Measurements from ENCODE around the gene SGMS2. TPM values are rescaled to one million over a fixed set of nuclear protein-coding genes. Genes with fewer than 3 reads are reported as not detected.

SGMS2 gene
- total and polyA plus RNA-seq, 12 donors, result 2.3 to 36.9 (median 25.2) TPM

DNA sequence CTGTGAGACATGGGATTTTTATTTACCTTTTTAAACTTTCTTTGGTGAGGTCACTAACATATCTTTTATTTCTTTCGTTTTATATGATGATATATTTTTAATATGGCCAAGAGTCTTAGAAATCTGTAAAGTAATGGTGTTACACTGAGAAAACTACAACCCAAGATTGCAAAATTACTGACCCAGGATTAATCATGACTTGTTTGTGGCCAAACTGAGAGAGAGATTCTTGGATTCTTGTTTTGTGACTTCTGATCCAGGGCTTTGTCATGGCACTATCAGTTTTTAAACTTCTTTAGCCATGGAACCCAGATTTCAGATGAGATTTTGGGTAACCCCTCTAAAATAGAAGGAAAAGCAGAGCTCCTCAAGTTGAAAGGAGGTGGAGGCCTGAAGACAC lies 42.0 kb downstream of the SGMS2 start:
- ATAC-seq, result no peak
- Histone ChIP-seq H3K4me1 (peaks cover 0 to 55% (median 22%) of the 10 kb centered on the region in 9 donors), H3K27ac (no peak overlapping the region)

DNA sequence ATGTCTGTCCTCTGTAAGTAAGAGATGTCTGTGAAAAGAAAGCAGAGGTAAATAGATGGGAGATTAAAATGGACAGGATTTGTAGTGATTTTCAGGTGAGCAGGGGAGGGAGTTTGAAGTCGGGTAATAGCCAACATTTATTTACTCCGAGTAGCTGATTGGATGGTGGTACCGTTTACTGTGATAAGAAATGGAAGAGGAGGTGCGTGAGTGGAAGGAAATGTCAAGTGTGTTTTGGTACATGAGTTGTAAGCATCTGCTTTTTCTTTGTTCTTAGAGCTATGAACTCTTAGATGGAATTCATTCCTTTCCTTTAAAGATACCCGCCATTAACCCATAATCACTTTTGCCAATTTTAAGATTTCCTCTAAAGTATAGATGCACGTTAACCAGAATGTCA lies 45.5 kb downstream of the SGMS2 start:
- ATAC-seq (no peak), DNase-seq (no peak)
- H3K4me1 ChIP-seq, result peaks cover 0 to 33% (median 15%) of the 10 kb centered on the region in 9 donors
- no peaks in the 10 kb centered on the region for H3K27me3 ChIP-seq
- WGBS, 2 donors, result 57 to 63% methylated on average over 6 of the region's 6 CpGs
- no peaks in the 10 kb centered on the region for H3K9me3 ChIP-seq
- intact Hi-C loops (cut with DNase I), result no loop called here
- TF ChIP-seq, protein P1, sequence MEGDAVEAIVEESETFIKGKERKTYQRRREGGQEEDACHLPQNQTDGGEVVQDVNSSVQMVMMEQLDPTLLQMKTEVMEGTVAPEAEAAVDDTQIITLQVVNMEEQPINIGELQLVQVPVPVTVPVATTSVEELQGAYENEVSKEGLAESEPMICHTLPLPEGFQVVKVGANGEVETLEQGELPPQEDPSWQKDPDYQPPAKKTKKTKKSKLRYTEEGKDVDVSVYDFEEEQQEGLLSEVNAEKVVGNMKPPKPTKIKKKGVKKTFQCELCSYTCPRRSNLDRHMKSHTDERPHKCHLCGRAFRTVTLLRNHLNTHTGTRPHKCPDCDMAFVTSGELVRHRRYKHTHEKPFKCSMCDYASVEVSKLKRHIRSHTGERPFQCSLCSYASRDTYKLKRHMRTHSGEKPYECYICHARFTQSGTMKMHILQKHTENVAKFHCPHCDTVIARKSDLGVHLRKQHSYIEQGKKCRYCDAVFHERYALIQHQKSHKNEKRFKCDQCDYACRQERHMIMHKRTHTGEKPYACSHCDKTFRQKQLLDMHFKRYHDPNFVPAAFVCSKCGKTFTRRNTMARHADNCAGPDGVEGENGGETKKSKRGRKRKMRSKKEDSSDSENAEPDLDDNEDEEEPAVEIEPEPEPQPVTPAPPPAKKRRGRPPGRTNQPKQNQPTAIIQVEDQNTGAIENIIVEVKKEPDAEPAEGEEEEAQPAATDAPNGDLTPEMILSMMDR (IDR thresholded peaks at IDR 0.05), result no peak
- H3K4me3 ChIP-seq, result peak overlapping the region in 1 of 10 donors; percentile 2
- peaks cover 0 to 3% (median 0%) of the 10 kb centered on the region in 9 donors for H3K36me3 ChIP-seq
- H3K27ac ChIP-seq, result peak overlapping the region in 2 of 10 donors; percentile 3 to 9

More for the DNA sequence above, 42.0 kb downstream of the SGMS2 start:
- intact Hi-C loops (cut with DNase I), result no loop called here
- 80 to 91% methylated on average over 1 of the region's 1 CpG for WGBS, 2 donors
- no peaks in the 10 kb centered on the region for H3K9me3 ChIP-seq
- TF ChIP-seq, protein P1 (IDR thresholded peaks at IDR 0.05), result no peak
- no peak overlapping the region for H3K4me3 ChIP-seq
- no peaks in the 10 kb centered on the region for H3K36me3 ChIP-seq
- DNase-seq, result no peak
- no peaks in the 10 kb centered on the region for H3K27me3 ChIP-seq

DNA sequence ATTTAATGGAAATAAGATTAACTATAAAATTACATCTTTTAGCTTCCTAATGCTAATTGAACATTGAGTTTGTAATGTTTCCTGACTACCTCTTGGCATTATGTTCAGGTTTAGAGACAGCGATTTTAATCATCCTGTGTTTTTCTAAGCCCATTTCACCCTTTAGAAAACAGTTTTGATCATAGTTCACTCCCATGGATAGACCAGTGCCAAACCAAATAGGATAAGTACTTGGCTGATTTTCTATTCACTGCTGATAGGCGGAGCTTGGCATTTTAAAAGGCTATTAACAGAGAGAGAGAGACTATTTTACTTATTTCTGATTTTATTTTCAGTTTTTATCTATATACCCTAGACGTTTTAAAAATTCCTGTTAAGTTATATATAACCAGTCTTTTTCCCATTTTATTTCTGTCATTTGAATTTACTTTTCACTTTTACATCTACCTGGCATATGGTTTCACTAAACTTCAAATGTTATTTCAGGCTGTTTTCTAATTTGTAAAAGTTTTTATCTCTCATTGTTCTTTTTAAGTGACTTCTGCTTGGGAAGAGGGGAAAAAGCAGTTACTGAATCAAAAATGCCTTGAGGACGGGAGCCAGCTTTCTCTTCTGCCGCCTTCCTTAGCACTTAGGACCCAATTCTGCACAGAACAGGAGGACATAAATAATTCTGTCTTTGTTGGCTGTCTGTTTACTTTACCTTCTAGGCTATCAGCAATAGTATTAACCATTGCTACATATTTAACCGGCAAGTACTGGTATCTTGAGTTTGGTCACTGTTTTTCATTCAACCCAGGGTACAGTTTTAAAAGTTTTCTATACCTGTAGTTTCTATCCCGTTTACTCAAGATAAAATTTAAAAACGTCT lies 46.4 kb downstream of the SGMS2 start:
- Histone ChIP-seq H3K36me3 (peaks cover 0 to 3% (median 0%) of the 10 kb centered on the region in 9 donors), H3K4me1 (peaks cover 0 to 33% (median 15%) of the 10 kb centered on the region in 9 donors), H3K27me3 (no peaks in the 10 kb centered on the region), H3K27ac (peak overlapping the region in 2 of 10 donors; percentile 4 to 17), H3K4me3 (peak overlapping the region in 5 of 10 donors; percentile 13 to 37 (median 30)), H3K9me3 (no peaks in the 10 kb centered on the region)
- 38 to 52% methylated on average over 8 of the region's 8 CpGs for WGBS, 2 donors
- TF ChIP-seq, protein P1 (IDR thresholded peaks at IDR 0.05), result no peak
- intact Hi-C loops (cut with DNase I), result no loop called here
- DNase-seq (no peak), ATAC-seq (peak in 6 of 8 donors; percentile 42 to 70 (median 60))

DNA sequence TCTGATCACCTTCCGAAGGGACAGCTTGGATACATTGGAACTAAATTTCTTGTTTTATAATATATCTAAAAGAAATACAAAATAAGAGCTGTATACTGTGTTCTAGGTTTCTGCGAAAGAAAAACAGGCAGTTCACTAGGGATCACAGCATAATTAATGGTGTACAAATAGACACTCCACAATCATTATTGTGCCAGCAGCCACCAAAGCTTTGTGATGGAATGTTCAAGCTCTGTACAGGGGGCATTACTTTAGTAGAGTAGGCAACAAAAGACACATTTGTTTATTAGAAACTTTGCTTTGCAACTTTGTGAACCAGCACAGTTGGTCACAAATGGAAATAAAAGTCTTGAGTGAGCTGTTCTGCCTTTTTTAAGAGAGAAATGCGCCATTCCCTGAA lies 49.3 kb downstream of the SGMS2 start:
- peaks cover 0 to 30% (median 15%) of the 10 kb centered on the region in 9 donors for H3K4me1 ChIP-seq
- H3K4me3 ChIP-seq, result no peak overlapping the region
- no peaks in the 10 kb centered on the region for H3K27me3 ChIP-seq
- ATAC-seq (no peak), DNase-seq (no peak)
- H3K9me3 ChIP-seq, result no peaks in the 10 kb centered on the region
- no peak overlapping the region for H3K27ac ChIP-seq
- 93 to 95% methylated on average over 3 of the region's 3 CpGs for WGBS, 2 donors
- intact Hi-C loops (cut with DNase I), result no loop called here
- H3K36me3 ChIP-seq, result peaks cover 0 to 3% (median 0%) of the 10 kb centered on the region in 9 donors
- TF ChIP-seq, protein P1 (IDR thresholded peaks at IDR 0.05), result no peak

Measured in heart right ventricle (tissue), 16 donors.